Urothelium cell line (cell line): ENCODE data around the gene KIT.
"Not testable (repeated sequence)": the region's sequence is repeated elsewhere in the genome, so short reads cannot be mapped to it uniquely, and the experiment has no call there.

Source experiments
- DNase-seq: peaks from one replicate; pipeline ENCODE4 v3.0.0; 2011; ENCODE audit warnings: low spot score, mixed read lengths
- FAIRE-seq: peaks from 2 replicates; lab custom pipeline; 2011; peaks lifted over from hg19 to GRCh38; lab: Jason Lieb, UNC

KIT gene

GRCh38 chr4:54657551-54658251 lies at the start of gene KIT:
Gene KIT, plus strand, starts transcription at chr4:54657957. Its CDS starts 58 bp downstream, at chr4:54658015.
- DNase-seq, result no peak
- no peak for FAIRE-seq

- FAIRE-seq, result no peak
- no peak for DNase-seq
Measured at GRCh38 chr4:54609310-54609709, 48.4 kb upstream of the KIT start.

- no peak for DNase-seq
- no peak for FAIRE-seq
Measured at GRCh38 chr4:54614149-54614548, 43.6 kb upstream of the KIT start.

GRCh38 chr4:54620773-54621172 lies 37.0 kb upstream of the KIT start:
- no peak for DNase-seq
- no peak for FAIRE-seq

GRCh38 chr4:54625391-54625790 lies 32.4 kb upstream of the KIT start:
- no peak for FAIRE-seq
- DNase-seq, result no peak

GRCh38 chr4:54626113-54626512 lies 31.6 kb upstream of the KIT start:
- FAIRE-seq (no peak), DNase-seq (no peak)

- no peak for FAIRE-seq
- DNase-seq, result no peak
Measured at GRCh38 chr4:54632537-54632936, 25.2 kb upstream of the KIT start.

- DNase-seq, FAIRE-seq: not testable (repeated sequence)
Measured at GRCh38 chr4:54633102-54633740, 24.5 kb upstream of the KIT start.

GRCh38 chr4:54635318-54635717 lies 22.4 kb upstream of the KIT start:
- FAIRE-seq, result no peak
- no peak for DNase-seq

GRCh38 chr4:54637325-54637724 lies 20.4 kb upstream of the KIT start:
- FAIRE-seq (no peak), DNase-seq (no peak)

- FAIRE-seq, DNase-seq: not testable (repeated sequence)
Measured at GRCh38 chr4:54641101-54641500, 16.7 kb upstream of the KIT start.

GRCh38 chr4:54643172-54643571 lies 14.6 kb upstream of the KIT start:
- FAIRE-seq (no peak), DNase-seq (no peak)

- DNase-seq (no peak), FAIRE-seq (no peak)
Measured at GRCh38 chr4:54643958-54644751, 13.6 kb upstream of the KIT start.

GRCh38 chr4:54645830-54646229 lies 11.9 kb upstream of the KIT start:
- DNase-seq (no peak), FAIRE-seq (no peak)

- no peak for FAIRE-seq
- no peak for DNase-seq
Measured at GRCh38 chr4:54647070-54647469, 10.7 kb upstream of the KIT start.

GRCh38 chr4:54651050-54651449 lies 6.7 kb upstream of the KIT start:
- no peak for FAIRE-seq
- no peak for DNase-seq

- no peak for FAIRE-seq
Measured at GRCh38 chr4:54654753-54655152, 3.0 kb upstream of the KIT start.

GRCh38 chr4:54657185-54657550 lies 589 bp upstream of the KIT start:
- FAIRE-seq, result no peak

More at GRCh38 chr4:54654753-54655152, 3.0 kb upstream of the KIT start:
- DNase-seq, result no peak

GRCh38 chr4:54658252-54659093 lies 716 bp downstream of the KIT start:
- FAIRE-seq, result no peak
- no peak for DNase-seq

More at GRCh38 chr4:54657185-54657550, 589 bp upstream of the KIT start:
- DNase-seq, result no peak

- FAIRE-seq (no peak), DNase-seq (no peak)
Measured at GRCh38 chr4:54659313-54659712, 1.6 kb downstream of the KIT start.
